HCT116 (cell line): ENCODE results near the gene SKA1. TPM values are rescaled to one million over a fixed set of nuclear protein-coding genes. Genes with fewer than 3 reads are reported as not detected.

Experiments
- ATAC-seq: fragments of 200-7000 bp; cut with Tn5 transposase; 2 replicates; pipeline ENCODE4 v1.9.1; 2020; ENCODE audit warnings: mild to moderate bottlenecking, moderate library complexity
- BruUV-seq: library from RNA; stranded (reverse); fragments of 400-500 nt; replicated peaks from 2 replicates; lab custom pipeline; 2021; lab: Mats Ljungman, UMichigan
- CTCF ChIA-PET: fragments of 300-600 bp; sonication (Branson Sonifier 250); formaldehyde crosslinking; loops from one replicate; lab custom pipeline; 2021; ENCODE audit warnings: antibody characterized with exemption; lab: Charles Lee
- POLR2A ChIA-PET: fragments of 300-600, 350-600 bp; sonication (Branson Sonifier 250); formaldehyde crosslinking; loops from one replicate; lab custom pipeline; 2021; ENCODE audit warnings: antibody characterized with exemption; lab: Charles Lee
- RAD21 ChIA-PET, 2 experiments: fragments of 300-600 bp; sonication (Branson Sonifier 250); formaldehyde crosslinking; loops; one replicate each; lab custom pipeline; 2023; ENCODE audit warnings: low total read pairs in 2 of 2; ENCODE audit not compliant: uncharacterized antibody in 2 of 2, unreplicated experiment in 2 of 2, low non-redundant PET in 1 of 2; lab: Charles Lee
- DNase-seq: peaks from one replicate; pipeline ENCODE4 v3.0.0-alpha.2; 2010; ENCODE audit warnings: low read depth, low spot score
- H2AFZ ChIP-seq: fragments of 200-600 bp; shearing (Covaris generic), sonication (generic); 2 replicates; pipeline ENCODE4 v1.6.1; 2017; ENCODE audit warnings: low read depth, mixed run types, mixed read lengths, antibody characterized with exemption, low read length; ENCODE audit not compliant: poor library complexity, severe bottlenecking
- H3K27ac ChIP-seq: 2 replicates; pipeline ENCODE4 v1.5.1; 2012; ENCODE audit warnings: low read depth, low read length
- H3K27me3 ChIP-seq: fragments of 200-600 bp; sonication (generic); 2 replicates; pipeline ENCODE4 v1.6.1; 2016; ENCODE audit warnings: mixed run types, low read length, mixed read lengths; ENCODE audit not compliant: insufficient read depth
- H3K36me3 ChIP-seq, 2 experiments: fragments of 200-500 bp in 1 of 2; fragments of 200-600 bp in 1 of 2; sonication (Bioruptor generic) in 1 of 2; sonication (generic) in 1 of 2; 2 replicates each; pipeline versions ENCODE4 v1.5.1 to v1.6.1; 2014 to 2016; ENCODE audit warnings: low read length in 2 of 2, inconsistent platforms in 1 of 2, mixed read lengths in 1 of 2, mixed run types in 1 of 2; ENCODE audit not compliant: insufficient read depth in 2 of 2, control insufficient read depth in 1 of 2
- H3K4me1 ChIP-seq, 2 experiments: fragments of 200-600 bp in 1 of 2; sonication (generic) in 1 of 2; 2 replicates each; pipeline versions ENCODE4 v1.5.1 to v1.6.1; 2012 to 2017; ENCODE audit warnings: low read length in 2 of 2, inconsistent platforms in 1 of 2, mild to moderate bottlenecking in 1 of 2, mixed read lengths in 1 of 2, mixed run types in 1 of 2, moderate library complexity in 1 of 2; ENCODE audit not compliant: insufficient read depth in 2 of 2, control insufficient read depth in 1 of 2
- H3K4me2 ChIP-seq: fragments of 200-600 bp; sonication (generic); 2 replicates; pipeline ENCODE4 v1.6.1; 2017; ENCODE audit warnings: mixed run types, low read length, mixed read lengths
- H3K4me3 ChIP-seq, 2 experiments: fragments of 200-600 bp in 1 of 2; sonication (generic) in 1 of 2; replicated peaks in 1 of 2; 2 replicates each; pipeline ENCODE4 v1.5.1; 2011 to 2016; ENCODE audit warnings: low read length in 2 of 2, control low read depth in 1 of 2, low read depth in 1 of 2, mild to moderate bottlenecking in 1 of 2, mixed read lengths in 1 of 2, mixed run types in 1 of 2
- H3K79me2 ChIP-seq: fragments of 200-600 bp; sonication (generic); 2 replicates; pipeline ENCODE4 v1.6.1; 2017; ENCODE audit warnings: mild to moderate bottlenecking, mixed run types, low read length, moderate library complexity, mixed read lengths; ENCODE audit not compliant: insufficient read depth
- H3K9ac ChIP-seq: fragments of 200-600 bp; sonication (generic); 2 replicates; pipeline ENCODE4 v1.6.1; 2016; ENCODE audit warnings: low read length, mixed read lengths
- H3K9me2 ChIP-seq: fragments of 200-600 bp; sonication (generic), shearing (Covaris generic); 2 replicates; pipeline ENCODE4 v1.6.1; 2017; ENCODE audit warnings: mixed run types, mild to moderate bottlenecking, moderate library complexity; ENCODE audit not compliant: insufficient read depth
- H3K9me3 ChIP-seq, 2 experiments: fragments of 200-500 bp in 1 of 2; fragments of 200-600 bp in 1 of 2; sonication (Bioruptor generic) in 1 of 2; sonication (generic) in 1 of 2; 2 replicates each; pipeline ENCODE4 v1.6.1; 2014 to 2017; ENCODE audit warnings: low read length in 2 of 2, mixed read lengths in 2 of 2, inconsistent platforms in 1 of 2, low read depth in 1 of 2, mild to moderate bottlenecking in 1 of 2, mixed run types in 1 of 2, moderate library complexity in 1 of 2; ENCODE audit not compliant: control insufficient read depth in 1 of 2, insufficient read depth in 1 of 2
- H4K20me1 ChIP-seq: fragments of 200-600 bp; sonication (generic), shearing (Covaris generic); 2 replicates; pipeline ENCODE4 v1.6.1; 2017; ENCODE audit warnings: mixed run types, mild to moderate bottlenecking, moderate library complexity; ENCODE audit not compliant: insufficient read depth
- CBX3 ChIP-seq: IDR thresholded peaks from 2 replicates; pipeline ENCODE4 v1.6.1; 2012; ENCODE audit warnings: low read depth
- CTCF ChIP-seq, 3 experiments: fragments of 200-600 bp in 1 of 3; sonication (generic) in 1 of 3; IDR thresholded peaks in 2 of 3; conservative IDR thresholded peaks in 1 of 3; 2 replicates each; pipeline ENCODE4 v1.5.1; 2012 to 2017; ENCODE audit warnings: low read depth in 2 of 3, low read length in 2 of 3, antibody characterized with exemption in 1 of 3, borderline replicate concordance in 1 of 3, control low read depth in 1 of 3, mild to moderate bottlenecking in 1 of 3, mixed read lengths in 1 of 3, mixed run types in 1 of 3, moderate library complexity in 1 of 3; ENCODE audit not compliant: insufficient read depth in 1 of 3
- EZH2phosphoT487 ChIP-seq: fragments of 200-600 bp; IDR thresholded peaks from 2 replicates; pipeline ENCODE4 v1.6.1; 2018; ENCODE audit warnings: antibody characterized with exemption, borderline replicate concordance
- POLR2AphosphoS5 ChIP-seq: IDR thresholded peaks from 2 replicates; pipeline ENCODE4 v1.6.1; 2011; ENCODE audit warnings: mild to moderate bottlenecking, low read depth, low read length, moderate library complexity
- ZBTB33 ChIP-seq: IDR thresholded peaks from 2 replicates; pipeline ENCODE4 v1.6.1; 2011; ENCODE audit warnings: mild to moderate bottlenecking, low read length, moderate library complexity; ENCODE audit not compliant: insufficient replicate concordance; ENCODE audit errors: extremely low read depth
- intact Hi-C: fragments of 100-400 bp; cut with micrococcal nuclease; formaldehyde crosslinking; loops from 2 replicates; pipeline ENCODE4 v1.10.0; 2022
- total RNA-seq: library from RNA; stranded (reverse); gene quantifications from one replicate; pipeline ENCODE4 v1.2.1, GENCODE V29; 2021; ENCODE audit not compliant: unreplicated experiment

SKA1 gene
- total RNA-seq, 1 experiment from 2014 or later, result 34.5 TPM

- Histone ChIP-seq H3K4me2 (no peak overlapping the region), H3K36me3 (no peaks in the 10 kb centered on the region), H4K20me1 (no peaks in the 10 kb centered on the region), H3K9me2 (no peaks in the 10 kb centered on the region; the same call in 1 of the 2 replicates), H3K27ac (no peak overlapping the region), H3K27me3 (no peaks in the 10 kb centered on the region), H3K4me1 (no peaks in the 10 kb centered on the region), H3K4me3 (no peak overlapping the region), H2AFZ (no peak overlapping the region), H3K9me3 (peaks cover 0 to 4% of the 10 kb centered on the region in 2 experiments; a peak in 1 of 4 replicates), H3K9ac (no peak overlapping the region), H3K79me2 (no peaks in the 10 kb centered on the region)
- ChIA-PET CTCF (no interaction called here), RAD21 (no interaction called here), POLR2A (no interaction called here)
- BruUV-seq, result no TSS peak
- intact Hi-C loops, result no loop called here
- TF ChIP-seq EZH2phosphoT487 (no peak), POLR2AphosphoS5 (no peak), ZBTB33 (no peak), CTCF (IDR thresholded peaks at IDR 0.05 in 2 of 3, conservative IDR thresholded peaks at IDR 0.05 in 1 of 3; ENCODE audit: borderline replicate concordance in 1 of 3, insufficient read depth in 1 of 3, low read depth in 2 of 3, low read length in 2 of 3) (no peak), CBX3 (no peak)
- ATAC-seq, result no peak
- DNase-seq, result no peak
Measured at GRCh38 chr18:50439460-50440015, 64.7 kb downstream of the SKA1 start.
